ENCODE data around the gene ADAMTS17.

- no peak for TF ChIP-seq CTCF (IDR thresholded peaks at IDR 0.05; ENCODE audit: low read depth, low read length)
- TF ChIP-seq EZH2phosphoT487 (IDR thresholded peaks at IDR 0.05; ENCODE audit: low read depth), result no peak
Observed at GRCh38 chr15:100115711-100116090, 226.1 kb downstream of the ADAMTS17 start.

Measured in OCI-LY3 (cell line).